HG03025 (cell line): ENCODE data around the gene LMTK2.
A peak's percentile ranks its signal among the peaks of the same experiment; 100 is the strongest.

Source experiments
- ATAC-seq: cut with Tn5 transposase; IDR thresholded peaks from one replicate; pipeline ENCODE4 v1.9.1; 2021; ENCODE audit warnings: mild to moderate bottlenecking, moderate library complexity; ENCODE audit not compliant: unreplicated experiment, low FRiP score

The LMTK2 gene

GRCh38 chr7:98106647-98107312 is at the start of gene LMTK2:
Gene LMTK2 (plus strand): TSS chr7:98106862. CDS start chr7:98107178, 316 bp downstream.
- ATAC-seq = peak; percentile 99

- no peak for ATAC-seq
Measured at GRCh38 chr7:98057157-98057556, 49.5 kb upstream of the LMTK2 start.

GRCh38 chr7:98058186-98058585 is 48.5 kb upstream of the LMTK2 start:
- ATAC-seq = no peak

- ATAC-seq = no peak
Measured at GRCh38 chr7:98064233-98064632, 42.4 kb upstream of the LMTK2 start.

- ATAC-seq = no peak
Measured at GRCh38 chr7:98066208-98066607, 40.5 kb upstream of the LMTK2 start.

GRCh38 chr7:98066934-98067507 is 39.6 kb upstream of the LMTK2 start:
- no peak for ATAC-seq

GRCh38 chr7:98073047-98073446 is 33.6 kb upstream of the LMTK2 start:
- ATAC-seq = no peak

GRCh38 chr7:98075801-98076200 is 30.9 kb upstream of the LMTK2 start:
- no peak for ATAC-seq

- ATAC-seq = no peak
Measured at GRCh38 chr7:98077762-98078161, 28.9 kb upstream of the LMTK2 start.

- ATAC-seq = no peak
Measured at GRCh38 chr7:98078197-98078870, 28.3 kb upstream of the LMTK2 start.

- ATAC-seq = no peak
Measured at GRCh38 chr7:98079891-98080648, 26.6 kb upstream of the LMTK2 start.

GRCh38 chr7:98081319-98081718 is 25.3 kb upstream of the LMTK2 start:
- no peak for ATAC-seq

- no peak for ATAC-seq
Measured at GRCh38 chr7:98084631-98085030, 22.0 kb upstream of the LMTK2 start.

GRCh38 chr7:98085674-98086073 is 21.0 kb upstream of the LMTK2 start:
- ATAC-seq = no peak

GRCh38 chr7:98086281-98086718 is 20.4 kb upstream of the LMTK2 start:
- no peak for ATAC-seq

- no peak for ATAC-seq
Measured at GRCh38 chr7:98088109-98088508, 18.6 kb upstream of the LMTK2 start.

GRCh38 chr7:98090116-98090515 is 16.5 kb upstream of the LMTK2 start:
- ATAC-seq = no peak

GRCh38 chr7:98091061-98091460 is 15.6 kb upstream of the LMTK2 start:
- ATAC-seq = no peak

GRCh38 chr7:98091523-98091922 is 15.1 kb upstream of the LMTK2 start:
- no peak for ATAC-seq

- ATAC-seq = no peak
Measured at GRCh38 chr7:98097042-98097645, 9.5 kb upstream of the LMTK2 start.

- no peak for ATAC-seq
Measured at GRCh38 chr7:98100088-98100487, 6.6 kb upstream of the LMTK2 start.
